GM12878 (cell line): Measurements from ENCODE around the gene FBXO33. TPM values are rescaled to one million over a fixed set of nuclear protein-coding genes. Genes with fewer than 3 reads are reported as not detected.
"Not testable (repeated sequence)": the region's sequence is repeated elsewhere in the genome, so short reads cannot be mapped to it uniquely, and the experiment has no call there.

Experiments used
- ATAC-seq: fragments of 200-7000 bp; cut with Tn5 transposase; 3 replicates; pipeline ENCODE4 v1.9.1; 2020; ENCODE audit warnings: mild to moderate bottlenecking, moderate library complexity
- BruUV-seq: library from RNA; stranded (reverse); fragments of 400-500 nt; replicated peaks from 2 replicates; lab custom pipeline; 2021; lab: Mats Ljungman, UMichigan
- CTCF ChIA-PET: fragments of 300-600 bp; sonication (Branson Sonifier 250); formaldehyde crosslinking; extraction: SDS; loops from one replicate; lab custom pipeline; 2021; ENCODE audit warnings: inconsistent platforms; lab: Yijun Ruan, JAX
- POLR2A ChIA-PET: fragments of 350-600 bp; formaldehyde crosslinking; extraction: SDS; loops from one replicate; lab custom pipeline; 2021; ENCODE audit warnings: inconsistent platforms; lab: Charles Lee
- RAD21 ChIA-PET: fragments of 300-600 bp; sonication (Branson Sonifier 250); formaldehyde crosslinking; loops from one replicate; lab custom pipeline; 2023; ENCODE audit warnings: antibody characterized with exemption; ENCODE audit not compliant: unreplicated experiment; lab: Charles Lee
- SMC1A ChIA-PET: fragments of 300-600 bp; sonication (Branson Sonifier 250); formaldehyde crosslinking; loops from one replicate; lab custom pipeline; 2023; ENCODE audit not compliant: unreplicated experiment, uncharacterized antibody; lab: Charles Lee
- DNase-seq: peaks from one replicate; pipeline ENCODE4 v3.0.0-alpha.2; 2011; ENCODE audit warnings: low read depth, low spot score
- FAIRE-seq: peaks from 3 replicates; lab custom pipeline; 2011; peaks lifted over from hg19 to GRCh38; lab: Jason Lieb, UNC
- H2AFZ ChIP-seq: 2 replicates; pipeline ENCODE4 v1.6.0; 2011; ENCODE audit warnings: low read depth, low read length, control low read depth; ENCODE audit not compliant: control insufficient read depth
- H3K27ac ChIP-seq: 2 replicates; pipeline ENCODE4 v1.5.1; 2011; ENCODE audit warnings: control low read depth; ENCODE audit not compliant: control insufficient read depth, insufficient read depth
- H3K27me3 ChIP-seq, 2 experiments: replicated peaks in 1 of 2; 2 replicates each; pipeline versions ENCODE4 v1.6.0 to v1.6.1; 2011; ENCODE audit warnings: low read length in 1 of 2; ENCODE audit not compliant: control insufficient read depth in 2 of 2, insufficient read depth in 2 of 2
- H3K36me3 ChIP-seq, 2 experiments: 2 replicates each; pipeline ENCODE4 v1.5.1; 2011; ENCODE audit warnings: low read length in 1 of 2; ENCODE audit not compliant: control insufficient read depth in 2 of 2, insufficient read depth in 2 of 2
- H3K4me1 ChIP-seq: 2 replicates; pipeline ENCODE4 v1.6.1; 2011; ENCODE audit warnings: mild to moderate bottlenecking, low read length, moderate library complexity, mixed read lengths; ENCODE audit not compliant: control insufficient read depth, insufficient read depth
- H3K4me2 ChIP-seq: 2 replicates; pipeline ENCODE4 v1.6.0; 2011; ENCODE audit warnings: control low read depth; ENCODE audit not compliant: control insufficient read depth, insufficient read depth
- H3K4me3 ChIP-seq: fragments of 200-600 bp; sonication (generic); 2 replicates; pipeline ENCODE4 v1.5.1; 2016
- H3K79me2 ChIP-seq: 2 replicates; pipeline ENCODE4 v1.6.0; 2011; ENCODE audit warnings: low read length; ENCODE audit not compliant: control insufficient read depth, insufficient read depth
- H3K9ac ChIP-seq: 2 replicates; pipeline ENCODE4 v1.8.0; 2011; ENCODE audit warnings: low read length, control low read depth, mixed read lengths; ENCODE audit not compliant: control insufficient read depth, insufficient read depth
- H3K9me3 ChIP-seq: replicated peaks from 3 replicates; pipeline ENCODE4 v1.5.1; 2011; ENCODE audit warnings: mild to moderate bottlenecking, low read length; ENCODE audit not compliant: control insufficient read depth, insufficient read depth
- H4K20me1 ChIP-seq: 2 replicates; pipeline ENCODE4 v1.6.0; 2011; ENCODE audit not compliant: control insufficient read depth, insufficient read depth
- CBX5 ChIP-seq: sonication (generic); IDR thresholded peaks from 2 replicates; pipeline ENCODE4 v1.6.1; 2016; ENCODE audit warnings: low read depth, moderate library complexity, mild to moderate bottlenecking, inconsistent platforms
- FOS ChIP-seq: IDR thresholded peaks from 3 replicates; pipeline ENCODE4 v1.6.1; 2011; ENCODE audit warnings: borderline replicate concordance; ENCODE audit not compliant: insufficient read length; ENCODE audit errors: extremely low read depth
- WGBS: methylation state at CpG from one replicate; pipeline ENCODE4 v1.1.6; 2016; ENCODE audit warnings: low lambda C conversion rate; ENCODE audit not compliant: insufficient replicate concordance, insufficient coverage; ENCODE audit errors: missing lambda C conversion rate; 5-methylcytosine and 5-hydroxymethylcytosine counted together
- in situ Hi-C: fragments of 300-500 bp; cut with MboI; formaldehyde crosslinking; loops from 9 replicates; pipeline ENCODE4 v1.14.3; 2018; ENCODE audit warnings: mixed read lengths
- intact Hi-C: fragments of 100-400 bp; cut with micrococcal nuclease; formaldehyde crosslinking; loops from one replicate; pipeline ENCODE4 v1.14.2; 2022; ENCODE audit not compliant: unreplicated experiment
- polyA plus RNA-seq, 11 experiments: library from polyadenylated mRNA; depleted of rRNA in 4 of 11; unstranded in 6 of 11; stranded (reverse) in 5 of 11; fragments of >200 nt; fragmentation: Nextera tagmentation in 4 of 11; fragmentation: Illumina TruSeq in 1 of 11; extraction: Ambion mirVana in 4 of 11; extraction: Trizol in 1 of 11; gene quantifications; 1 replicate in 1 of 11; 2 replicates in 10 of 11; pipeline versions ENCODE4 v1.2.1 to v1.2.3, GENCODE V29; 2011 to 2016; ENCODE audit warnings: inconsistent platforms in 2 of 11, missing spikeins in 2 of 11, low read depth in 1 of 11
- total RNA-seq, 4 experiments: library from RNA; depleted of rRNA in 3 of 4; stranded (reverse); fragments of >200 nt in 3 of 4; fragmentation: Illumina TruSeq in 1 of 4; extraction: Trizol in 1 of 4; gene quantifications; 2 replicates each; pipeline versions ENCODE4 v1.2.1 to v1.2.3, GENCODE V29; 2013 to 2021

Gene FBXO33
- total and polyA plus RNA-seq, 10 of the 15 experiments (the other 5 are each of a cell fraction or from before 2014, with no cell fraction given): 4.7 to 56.9 (median 19.6) TPM

GRCh38 chr14:39364509-39364908 is 67.7 kb downstream of the FBXO33 start:
- WGBS: 90% methylated on average over 1 of the region's 1 CpG
- no TSS peak for BruUV-seq
- ChIA-PET POLR2A (no interaction called here), CTCF (interaction anchor here (0.8 kb wide), 1 partner anchor 61 kb away, joined by 3 read pairs; no protein-coding TSS in a partner anchor), RAD21 (no interaction called here), SMC1A (interaction anchor here (1.8 kb wide), 1 partner anchor 62 kb away, joined by 5 read pairs; no protein-coding TSS in a partner anchor)
- no peak for FAIRE-seq
- Histone ChIP-seq H3K27me3 (no peaks in the 10 kb centered on the region), H2AFZ (no peak overlapping the region), H3K9me3 (peaks cover 2% of the 10 kb centered on the region; the same call in 1 of the 3 replicates), H3K27ac (no peak overlapping the region), H3K36me3 (no peaks in the 10 kb centered on the region; a peak in 1 of 4 replicates), H3K4me2 (no peak overlapping the region), H3K4me3 (no peak overlapping the region), H3K79me2 (no peaks in the 10 kb centered on the region), H3K4me1 (no peaks in the 10 kb centered on the region), H4K20me1 (no peaks in the 10 kb centered on the region), H3K9ac (no peak overlapping the region)
- no peak for ATAC-seq
- TF ChIP-seq CBX5 (peak; percentile 61; the same call in 1 of the 2 replicates), FOS (no peak)
- no peak for DNase-seq
- in situ Hi-C loops (no loop called here), intact Hi-C loops (no loop called here)

GRCh38 chr14:39361556-39361955 is 70.7 kb downstream of the FBXO33 start:
- H2AFZ ChIP-seq, ATAC-seq, intact Hi-C loops, H3K4me2 ChIP-seq, H3K27ac ChIP-seq, DNase-seq, H3K9ac ChIP-seq, POLR2A ChIA-PET, RAD21 ChIA-PET, BruUV-seq, H4K20me1 ChIP-seq, H3K9me3 ChIP-seq, CTCF ChIA-PET, H3K79me2 ChIP-seq, FAIRE-seq, H3K36me3 ChIP-seq, H3K27me3 ChIP-seq, H3K4me1 ChIP-seq, H3K4me3 ChIP-seq, in situ Hi-C loops: not testable (repeated sequence)
- SMC1A ChIA-PET: interaction anchor here (0.9 kb wide), 1 partner anchor 30 kb away, joined by 3 read pairs; no protein-coding TSS in a partner anchor
- 98% methylated on average over 5 of the region's 5 CpGs for WGBS
